ENCODE measurements around the gene CD68. TPM values are rescaled to one million over a fixed set of nuclear protein-coding genes. Genes with fewer than 3 reads are reported as not detected.

CD68 gene
- total RNA-seq, 1 experiment from 2014 or later: 6.9 TPM

DNA sequence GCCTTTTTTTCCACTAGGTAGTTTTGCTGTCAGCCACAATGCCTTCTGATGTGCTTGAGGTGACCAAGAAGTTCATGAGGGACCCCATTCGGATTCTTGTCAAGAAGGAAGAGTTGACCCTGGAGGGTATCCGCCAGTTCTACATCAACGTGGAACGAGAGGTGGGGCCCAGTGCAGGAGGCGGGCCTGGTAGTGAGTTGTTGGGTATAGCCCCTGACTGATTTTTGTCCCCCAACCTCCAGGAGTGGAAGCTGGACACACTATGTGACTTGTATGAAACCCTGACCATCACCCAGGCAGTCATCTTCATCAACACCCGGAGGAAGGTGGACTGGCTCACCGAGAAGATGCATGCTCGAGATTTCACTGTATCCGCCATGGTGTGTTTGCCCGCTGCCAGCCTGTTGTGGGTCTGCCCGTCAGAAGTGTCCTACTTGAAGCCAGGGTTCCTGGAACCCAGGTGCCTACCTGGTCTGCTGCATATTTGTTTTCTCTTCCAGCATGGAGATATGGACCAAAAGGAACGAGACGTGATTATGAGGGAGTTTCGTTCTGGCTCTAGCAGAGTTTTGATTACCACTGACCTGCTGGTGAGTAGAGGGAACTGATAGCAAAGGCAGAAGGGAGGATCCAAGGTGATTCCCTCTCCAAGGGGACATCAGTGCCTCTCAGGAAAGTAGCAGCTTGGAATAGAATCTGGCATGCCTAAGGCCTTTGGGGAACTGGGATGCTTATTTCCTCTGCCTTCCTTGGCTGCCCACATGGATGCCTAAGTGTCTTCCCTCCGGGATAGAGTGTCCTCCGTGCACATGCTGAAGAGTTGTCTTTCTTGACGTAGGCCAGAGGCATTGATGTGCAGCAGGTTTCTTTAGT, 1.9 kb upstream of the CD68 start:
- Mint-ChIP-seq H3K4me3 (ENCODE audit: unreplicated experiment) (no peak overlapping the region), H3K27me3 (ENCODE audit: insufficient read depth, unreplicated experiment) (no peaks in the 10 kb centered on the region), H3K36me3 (ENCODE audit: insufficient read depth, unreplicated experiment) (peaks cover 86% of the 10 kb centered on the region), H3K27ac (ENCODE audit: low read depth, unreplicated experiment) (no peak overlapping the region), H3K9me3 (ENCODE audit: unreplicated experiment) (no peaks in the 10 kb centered on the region), H3K4me1 (ENCODE audit: insufficient read depth, unreplicated experiment) (peaks cover 41% of the 10 kb centered on the region)
- no peak for DNase-seq (ENCODE audit: unreplicated experiment)
- POLR2A ChIA-PET: interaction anchor here (2.0 to 13.7 kb wide), 3 partner anchors 11 to 110 kb away, joined by 13 to 294 read pairs (median 19); partner anchors contain the start of genes MPDU1, SENP3, SOX15 and TP53
- intact Hi-C loops (cut with micrococcal nuclease): no loop called here
- TF ChIP-seq CTCF (IDR thresholded peaks at IDR 0.05; ENCODE audit: unreplicated experiment): no peak
- no TSS peak for BruUV-seq (replicated peaks)
- CTCF ChIA-PET: interaction anchor here (0.9 to 6.4 kb wide), 4 partner anchors 11 to 110 kb away, joined by 3 to 59 read pairs (median 8); partner anchors contain the start of genes SOX15 and TP53

DNA sequence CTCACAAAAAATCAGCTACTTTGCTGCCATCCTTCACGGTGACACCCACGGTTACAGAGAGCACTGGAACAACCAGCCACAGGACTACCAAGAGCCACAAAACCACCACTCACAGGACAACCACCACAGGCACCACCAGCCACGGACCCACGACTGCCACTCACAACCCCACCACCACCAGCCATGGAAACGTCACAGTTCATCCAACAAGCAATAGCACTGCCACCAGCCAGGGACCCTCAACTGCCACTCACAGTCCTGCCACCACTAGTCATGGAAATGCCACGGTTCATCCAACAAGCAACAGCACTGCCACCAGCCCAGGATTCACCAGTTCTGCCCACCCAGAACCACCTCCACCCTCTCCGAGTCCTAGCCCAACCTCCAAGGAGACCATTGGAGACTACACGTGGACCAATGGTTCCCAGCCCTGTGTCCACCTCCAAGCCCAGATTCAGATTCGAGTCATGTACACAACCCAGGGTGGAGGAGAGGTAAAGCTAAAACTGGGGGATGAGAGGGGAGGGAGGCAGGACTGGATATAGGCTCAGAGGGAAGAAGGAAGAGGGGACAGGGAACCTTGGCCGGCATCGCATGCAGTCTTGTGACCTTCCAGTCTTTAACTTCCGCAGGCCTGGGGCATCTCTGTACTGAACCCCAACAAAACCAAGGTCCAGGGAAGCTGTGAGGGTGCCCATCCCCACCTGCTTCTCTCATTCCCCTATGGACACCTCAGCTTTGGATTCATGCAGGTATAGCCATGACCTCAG, 581 bp downstream of the CD68 start:
- peaks cover 39% of the 10 kb centered on the region for H3K4me1 Mint-ChIP-seq (ENCODE audit: insufficient read depth, unreplicated experiment)
- no peak for TF ChIP-seq CTCF (IDR thresholded peaks at IDR 0.05; ENCODE audit: unreplicated experiment)
- no peaks in the 10 kb centered on the region for H3K9me3 Mint-ChIP-seq (ENCODE audit: unreplicated experiment)
- ChIA-PET POLR2A (interaction anchor here (0.6 to 13.7 kb wide), 13 partner anchors 8 to 337 kb away, joined by 3 to 294 read pairs (median 5); partner anchors contain the start of genes GABARAP, MPDU1, NEURL4 and POLR2A), CTCF (interaction anchor here (0.6 to 6.4 kb wide), 6 partner anchors 9 to 568 kb away, joined by 3 to 59 read pairs (median 3); partner anchors contain the start of gene SOX15)
- peaks cover 70% of the 10 kb centered on the region for H3K36me3 Mint-ChIP-seq (ENCODE audit: insufficient read depth, unreplicated experiment)
- BruUV-seq (replicated peaks): no TSS peak
- peak overlapping the region; percentile 86 for H3K27ac Mint-ChIP-seq (ENCODE audit: low read depth, unreplicated experiment)
- H3K4me3 Mint-ChIP-seq (ENCODE audit: unreplicated experiment): peak overlapping the region; percentile 36
- H3K27me3 Mint-ChIP-seq (ENCODE audit: insufficient read depth, unreplicated experiment): no peaks in the 10 kb centered on the region
- intact Hi-C loops (cut with micrococcal nuclease): no loop called here
- no peak for DNase-seq (ENCODE audit: unreplicated experiment)

DNA sequence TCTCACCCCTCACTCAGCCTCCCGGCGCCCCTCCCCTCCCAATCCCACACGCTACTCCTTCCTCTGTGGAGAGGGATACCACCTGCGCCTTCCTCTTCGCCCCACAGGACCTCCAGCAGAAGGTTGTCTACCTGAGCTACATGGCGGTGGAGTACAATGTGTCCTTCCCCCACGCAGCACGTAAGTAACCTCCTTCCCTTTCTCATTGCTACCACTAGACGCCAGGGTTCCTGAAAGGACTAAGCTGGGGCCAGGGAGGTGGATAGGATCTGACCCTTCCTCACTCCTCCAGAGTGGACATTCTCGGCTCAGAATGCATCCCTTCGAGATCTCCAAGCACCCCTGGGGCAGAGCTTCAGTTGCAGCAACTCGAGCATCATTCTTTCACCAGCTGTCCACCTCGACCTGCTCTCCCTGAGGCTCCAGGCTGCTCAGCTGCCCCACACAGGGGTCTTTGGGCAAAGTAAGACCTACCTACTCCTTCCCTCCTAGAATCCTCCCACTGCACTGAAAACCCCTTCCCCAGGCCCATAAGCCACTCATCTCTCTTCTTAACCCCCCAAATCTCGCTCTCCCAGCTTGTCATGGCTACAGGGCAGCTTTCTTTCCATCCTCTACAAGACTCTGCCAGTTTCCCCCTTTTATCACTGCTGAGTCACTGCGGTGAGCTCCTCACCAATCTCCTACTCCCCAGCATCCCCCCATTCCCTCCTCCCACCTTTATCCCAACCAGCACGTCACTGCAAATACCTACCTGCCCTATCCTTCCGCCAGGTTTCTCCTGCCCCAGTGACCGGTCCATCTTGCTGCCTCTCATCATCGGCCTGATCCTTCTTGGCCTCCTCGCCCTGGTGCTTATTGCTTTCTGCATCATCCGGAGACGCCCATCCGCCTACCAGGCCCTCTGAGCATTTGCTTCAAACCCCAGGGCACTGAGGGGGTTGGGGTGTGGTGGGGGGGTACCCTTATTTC, 1.5 kb downstream of the CD68 start:
- Mint-ChIP-seq H3K4me1 (ENCODE audit: insufficient read depth, unreplicated experiment) (peaks cover 41% of the 10 kb centered on the region), H3K36me3 (ENCODE audit: insufficient read depth, unreplicated experiment) (peaks cover 61% of the 10 kb centered on the region), H3K9me3 (ENCODE audit: unreplicated experiment) (no peaks in the 10 kb centered on the region), H3K27me3 (ENCODE audit: insufficient read depth, unreplicated experiment) (no peaks in the 10 kb centered on the region), H3K27ac (ENCODE audit: low read depth, unreplicated experiment) (peak overlapping the region; percentile 86), H3K4me3 (ENCODE audit: unreplicated experiment) (no peak overlapping the region)
- no TSS peak for BruUV-seq (replicated peaks)
- no peak for TF ChIP-seq CTCF (IDR thresholded peaks at IDR 0.05; ENCODE audit: unreplicated experiment)
- no peak for DNase-seq (ENCODE audit: unreplicated experiment)
- CTCF ChIA-PET: interaction anchor here (0.6 to 6.4 kb wide), 5 partner anchors 8 to 269 kb away, joined by 3 to 59 read pairs (median 3); partner anchors contain the start of gene SOX15
- POLR2A ChIA-PET: interaction anchor here (0.6 to 14.9 kb wide), 8 partner anchors 7 to 106 kb away, joined by 3 to 294 read pairs (median 12); partner anchors contain the start of genes FXR2, MPDU1, SOX15 and TP53
- intact Hi-C loops (cut with micrococcal nuclease): no loop called here
